HEK293 (cell line): ENCODE measurements around the gene GPR17.

Experiments used
- CTCF ChIA-PET: fragments of 350-600 bp; formaldehyde crosslinking; extraction: SDS; loops from one replicate; lab custom pipeline; 2021; ENCODE audit warnings: antibody characterized with exemption; lab: Yijun Ruan, JAX
- POLR2A ChIA-PET: fragments of 300-600 bp; formaldehyde crosslinking; extraction: SDS; loops from one replicate; lab custom pipeline; 2020; ENCODE audit warnings: antibody characterized with exemption, inconsistent platforms; lab: Yijun Ruan, JAX
- H3K27ac ChIP-seq: fragments of 200-500 bp; sonication (Bioruptor generic); 2 replicates; pipeline ENCODE4 v1.5.1; 2014; ENCODE audit warnings: low read depth, low read length, control low read depth, inconsistent platforms; ENCODE audit errors: extremely low read depth
- H3K36me3 ChIP-seq, 2 experiments: fragments of 200-500 bp in 1 of 2; sonication (Bioruptor generic) in 1 of 2; 1 replicate in 1 of 2; 2 replicates in 1 of 2; pipeline ENCODE4 v1.5.1; 2014 to 2017; ENCODE audit warnings: inconsistent platforms in 2 of 2, low read length in 2 of 2; ENCODE audit not compliant: control insufficient read depth in 2 of 2, insufficient read depth in 1 of 2
- H3K4me1 ChIP-seq: fragments of 200-500 bp; sonication (Bioruptor generic); 2 replicates; pipeline ENCODE4 v1.5.1; 2014; ENCODE audit warnings: mild to moderate bottlenecking, low read length, inconsistent platforms; ENCODE audit not compliant: control insufficient read depth, insufficient read depth
- H3K4me3 ChIP-seq: 2 replicates; pipeline ENCODE4 v1.5.1; 2011; ENCODE audit warnings: low read depth, mild to moderate bottlenecking, control low read depth, low read length, moderate library complexity
- H3K9me3 ChIP-seq: fragments of 200-500 bp; sonication (Bioruptor generic); 2 replicates; pipeline ENCODE4 v1.5.1; 2014; ENCODE audit warnings: low read depth, low read length, inconsistent platforms; ENCODE audit not compliant: control insufficient read depth, insufficient read depth
- BCL11B ChIP-seq: fragments of 450-650 bp; formaldehyde crosslinking; IDR thresholded peaks from 2 replicates; pipeline ENCODE4 v1.5.1; 2016; ENCODE audit warnings: low read depth, missing biosample characterization, missing genetic modification characterization
- INSM2 ChIP-seq: fragments of 450-650 bp; formaldehyde crosslinking; IDR thresholded peaks from 2 replicates; pipeline ENCODE4 v1.5.1; 2016; ENCODE audit warnings: missing biosample characterization, missing genetic modification characterization
- KLF8 ChIP-seq: fragments of 450-650 bp; formaldehyde crosslinking; IDR thresholded peaks from 2 replicates; pipeline ENCODE4 v1.5.1; 2016; ENCODE audit warnings: missing biosample characterization, missing genetic modification characterization
- PATZ1 ChIP-seq: fragments of 450-650 bp; formaldehyde crosslinking; IDR thresholded peaks from 2 replicates; pipeline ENCODE4 v1.5.1; 2016; ENCODE audit warnings: missing biosample characterization, missing genetic modification characterization
- PRDM10 ChIP-seq: fragments of 450-650 bp; formaldehyde crosslinking; IDR thresholded peaks from 2 replicates; pipeline ENCODE4 v1.5.1; 2016; ENCODE audit warnings: missing biosample characterization, missing genetic modification characterization
- ZBTB48 ChIP-seq: fragments of 450-650 bp; formaldehyde crosslinking; IDR thresholded peaks from 2 replicates; pipeline ENCODE4 v1.5.1; 2016; ENCODE audit warnings: missing biosample characterization, missing genetic modification characterization
- ZNF112 ChIP-seq: fragments of 450-650 bp; formaldehyde crosslinking; IDR thresholded peaks from 2 replicates; pipeline ENCODE4 v1.5.0; 2017; ENCODE audit warnings: missing biosample characterization, missing genetic modification characterization
- ZNF239 ChIP-seq: fragments of 450-650 bp; formaldehyde crosslinking; IDR thresholded peaks from 2 replicates; pipeline ENCODE4 v1.5.1; 2016; ENCODE audit warnings: missing biosample characterization, missing genetic modification characterization
- ZNF274 ChIP-seq, 2 experiments: fragments of 200-500 bp in 1 of 2; fragments of 450-650 bp in 1 of 2; sonication (Bioruptor generic) in 1 of 2; formaldehyde crosslinking in 1 of 2; IDR thresholded peaks; 2 replicates each; pipeline versions ENCODE4 v1.5.1 to v1.6.1; 2014 to 2016; ENCODE audit warnings: borderline replicate concordance in 1 of 2, inconsistent platforms in 1 of 2, low read length in 1 of 2, missing biosample characterization in 1 of 2, missing genetic modification characterization in 1 of 2
- ZNF426 ChIP-seq: fragments of 450-650 bp; formaldehyde crosslinking; IDR thresholded peaks from 2 replicates; pipeline ENCODE4 v1.5.1; 2017; ENCODE audit warnings: missing biosample characterization, missing genetic modification characterization, mild to moderate bottlenecking, inconsistent platforms, moderate library complexity
- ZNF473 ChIP-seq: fragments of 450-650 bp; formaldehyde crosslinking; IDR thresholded peaks from 2 replicates; pipeline ENCODE4 v1.5.1; 2017; ENCODE audit warnings: missing biosample characterization, missing genetic modification characterization
- ZNF514 ChIP-seq: fragments of 450-650 bp; formaldehyde crosslinking; IDR thresholded peaks from 2 replicates; pipeline ENCODE4 v1.5.1; 2016; ENCODE audit warnings: missing biosample characterization, missing genetic modification characterization
- ZNF530 ChIP-seq: fragments of 450-650 bp; formaldehyde crosslinking; IDR thresholded peaks from 2 replicates; pipeline ENCODE4 v1.5.1; 2016; ENCODE audit warnings: low read depth, missing biosample characterization, missing genetic modification characterization
- ZNF626 ChIP-seq: fragments of 450-650 bp; sonication (Bioruptor Pico); formaldehyde crosslinking; IDR thresholded peaks from 2 replicates; pipeline ENCODE4 v1.5.1; 2018; ENCODE audit warnings: missing biosample characterization, missing genetic modification characterization, inconsistent platforms
- ZNF639 ChIP-seq: fragments of 450-650 bp; formaldehyde crosslinking; IDR thresholded peaks from 2 replicates; pipeline ENCODE4 v1.5.1; 2016; ENCODE audit warnings: missing biosample characterization, missing genetic modification characterization
- ZNF654 ChIP-seq: fragments of 450-650 bp; formaldehyde crosslinking; IDR thresholded peaks from 2 replicates; pipeline ENCODE4 v1.5.1; 2016; ENCODE audit warnings: low read depth, missing biosample characterization, missing genetic modification characterization
- ZNF670 ChIP-seq: fragments of 450-650 bp; formaldehyde crosslinking; IDR thresholded peaks from 2 replicates; pipeline ENCODE4 v1.5.1; 2016; ENCODE audit warnings: missing biosample characterization, missing genetic modification characterization, low read depth
- ZNF747 ChIP-seq: fragments of 450-650 bp; formaldehyde crosslinking; IDR thresholded peaks from 2 replicates; pipeline ENCODE4 v1.5.1; 2016; ENCODE audit warnings: missing biosample characterization, missing genetic modification characterization

The GPR17 gene

GRCh38 chr2:127620866-127621265 is 25.1 kb upstream of the GPR17 start:
- TF ChIP-seq ZNF112 (tag by site-specific recombination) = no peak
- no peak for TF ChIP-seq ZNF530
- no peak for TF ChIP-seq ZNF239 (tag by site-specific recombination)
- no peak for TF ChIP-seq KLF8 (tag by site-specific recombination)
- no peak for TF ChIP-seq ZNF514 (tag by site-specific recombination)
- no peak for TF ChIP-seq ZNF670 (tag by site-specific recombination)
- TF ChIP-seq ZNF274 (IDR thresholded peaks at IDR 0.05; ENCODE audit: low read length) = no peak
- TF ChIP-seq ZNF274 (tag by site-specific recombination; IDR thresholded peaks at IDR 0.05; ENCODE audit: borderline replicate concordance) = no peak
- TF ChIP-seq ZNF626 = no peak
- TF ChIP-seq ZBTB48 (tag by site-specific recombination) = no peak
- TF ChIP-seq ZNF473 (tag by site-specific recombination) = no peak
- TF ChIP-seq ZNF639 (tag by site-specific recombination) = no peak
- TF ChIP-seq BCL11B = no peak
- no peaks in the 10 kb centered on the region for H3K36me3 ChIP-seq
- POLR2A ChIA-PET = no interaction called here
- no peaks in the 10 kb centered on the region for H3K9me3 ChIP-seq
- no peaks in the 10 kb centered on the region for H3K4me1 ChIP-seq
- CTCF ChIA-PET = no interaction called here
- no peak overlapping the region for H3K4me3 ChIP-seq
- H3K27ac ChIP-seq = no peak overlapping the region

GRCh38 chr2:127621981-127622431 is 23.9 kb upstream of the GPR17 start:
- no peak for TF ChIP-seq ZNF747 (tag by site-specific recombination)
- no peak for TF ChIP-seq INSM2 (tag by site-specific recombination)
- no peak for TF ChIP-seq PATZ1 (tag by site-specific recombination)
- no peak for TF ChIP-seq PRDM10 (tag by site-specific recombination)
- TF ChIP-seq ZNF426 (tag by site-specific recombination) = no peak
- TF ChIP-seq ZNF654 (tag by site-specific recombination) = no peak
- H3K4me3 ChIP-seq = no peak overlapping the region
- POLR2A ChIA-PET = no interaction called here
- no peak overlapping the region for H3K27ac ChIP-seq
- H3K36me3 ChIP-seq = no peaks in the 10 kb centered on the region
- H3K9me3 ChIP-seq = no peaks in the 10 kb centered on the region
- H3K4me1 ChIP-seq = no peaks in the 10 kb centered on the region
- CTCF ChIA-PET = no interaction called here
